ENCODE results near the gene CNOT6. TPM values are rescaled to one million over a fixed set of nuclear protein-coding genes. Genes with fewer than 3 reads are reported as not detected.

The CNOT6 gene
- total RNA-seq, 4 donors from 2014 or later, result 14.6 to 20.0 (median 19.3) TPM

DNA sequence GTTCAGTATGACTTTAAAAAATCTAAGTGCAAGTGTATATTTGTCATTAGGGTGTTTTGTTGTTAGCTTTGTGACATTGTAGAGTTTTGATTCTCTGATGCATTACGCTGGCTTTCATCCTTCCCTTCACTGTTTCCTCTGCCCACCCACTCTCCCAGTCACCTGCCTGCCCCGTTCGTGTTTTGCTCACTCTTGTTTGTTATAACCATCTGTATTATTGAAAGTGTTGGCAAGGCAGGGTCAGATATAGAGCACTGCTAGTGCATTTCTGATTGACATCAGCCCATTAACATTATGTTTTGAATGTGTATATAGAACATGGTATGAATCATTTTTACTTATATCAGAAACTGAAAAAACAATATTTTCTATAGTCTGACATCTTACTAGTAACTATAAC is 69.8 kb downstream of the CNOT6 start:
- no peak for TF ChIP-seq POLR2A (IDR thresholded peaks at IDR 0.05)
- no peak for TF ChIP-seq POLR2AphosphoS5 (IDR thresholded peaks at IDR 0.05)
- TF ChIP-seq CTCF (IDR thresholded peaks at IDR 0.05), result no peak
- TF ChIP-seq EP300 (IDR thresholded peaks at IDR 0.05; ENCODE audit: low read depth), result no peak
- in situ Hi-C loops (cut with MboI; ENCODE audit: low pct_ligation_motif_present in 1 of 4, low pct_unique_long_range_greater_than_20kb in 1 of 4, low sequenced_read_pairs in 3 of 4) (no loop called here), intact Hi-C loops (cut with DNase I; ENCODE audit: low total_unique reads) (no loop called here)
- H3K9me3 ChIP-seq, result no peaks in the 10 kb centered on the region
- H3K27me3 ChIP-seq, result no peaks in the 10 kb centered on the region
- H3K27ac ChIP-seq, result no peak overlapping the region
- DNase-seq, result no peak
- no peaks in the 10 kb centered on the region for H3K4me1 ChIP-seq
- WGBS, 2 donors (ENCODE audit: low coverage in 1 of 2), result 82 to 85% methylated on average over 3 of the region's 3 CpGs
- H3K4me3 ChIP-seq, result no peak overlapping the region
- H3K36me3 ChIP-seq, result peaks cover 0 to 31% (median 12%) of the 10 kb centered on the region in 4 donors

GRCh38 chr5:180568914-180569313 is 74.7 kb downstream of the CNOT6 start:
- H3K27ac ChIP-seq, result no peak overlapping the region
- TF ChIP-seq POLR2A (IDR thresholded peaks at IDR 0.05), result no peak
- no peak for TF ChIP-seq EP300 (IDR thresholded peaks at IDR 0.05; ENCODE audit: low read depth)
- TF ChIP-seq CTCF (IDR thresholded peaks at IDR 0.05), result no peak
- TF ChIP-seq POLR2AphosphoS5 (IDR thresholded peaks at IDR 0.05), result no peak
- H3K4me3 ChIP-seq, result no peak overlapping the region
- in situ Hi-C loops (cut with MboI; ENCODE audit: low pct_ligation_motif_present in 1 of 4, low pct_unique_long_range_greater_than_20kb in 1 of 4, low sequenced_read_pairs in 3 of 4), result no loop called here
- no peaks in the 10 kb centered on the region for H3K9me3 ChIP-seq
- 81 to 84% methylated on average over 8 of the region's 8 CpGs for WGBS, 2 donors (ENCODE audit: low coverage in 1 of 2)
- intact Hi-C loops (cut with DNase I; ENCODE audit: low total_unique reads), result no loop called here
- peaks cover 0 to 56% (median 24%) of the 10 kb centered on the region in 4 donors for H3K36me3 ChIP-seq
- H3K27me3 ChIP-seq, result no peaks in the 10 kb centered on the region
- DNase-seq, result no peak
- H3K4me1 ChIP-seq, result no peaks in the 10 kb centered on the region

- Histone ChIP-seq H3K9me3 (no peaks in the 10 kb centered on the region), H3K4me1 (no peaks in the 10 kb centered on the region), H3K4me3 (no peak overlapping the region), H3K36me3 (peaks cover 0 to 28% (median 12%) of the 10 kb centered on the region in 4 donors), H3K27ac (no peak overlapping the region), H3K27me3 (no peaks in the 10 kb centered on the region)
- DNase-seq, result no peak
- WGBS, 2 donors (ENCODE audit: low coverage in 1 of 2), result 86 to 100% methylated on average over 2 of the region's 2 CpGs
- TF ChIP-seq CTCF (IDR thresholded peaks at IDR 0.05) (no peak), POLR2AphosphoS5 (IDR thresholded peaks at IDR 0.05) (no peak), POLR2A (IDR thresholded peaks at IDR 0.05) (no peak), EP300 (IDR thresholded peaks at IDR 0.05; ENCODE audit: low read depth) (no peak)
- in situ Hi-C loops (cut with MboI; ENCODE audit: low pct_ligation_motif_present in 1 of 4, low pct_unique_long_range_greater_than_20kb in 1 of 4, low sequenced_read_pairs in 3 of 4), result no loop called here
- intact Hi-C loops (cut with DNase I; ENCODE audit: low total_unique reads), result no loop called here
Measured at GRCh38 chr5:180575571-180575970, 81.4 kb downstream of the CNOT6 start.

DNA sequence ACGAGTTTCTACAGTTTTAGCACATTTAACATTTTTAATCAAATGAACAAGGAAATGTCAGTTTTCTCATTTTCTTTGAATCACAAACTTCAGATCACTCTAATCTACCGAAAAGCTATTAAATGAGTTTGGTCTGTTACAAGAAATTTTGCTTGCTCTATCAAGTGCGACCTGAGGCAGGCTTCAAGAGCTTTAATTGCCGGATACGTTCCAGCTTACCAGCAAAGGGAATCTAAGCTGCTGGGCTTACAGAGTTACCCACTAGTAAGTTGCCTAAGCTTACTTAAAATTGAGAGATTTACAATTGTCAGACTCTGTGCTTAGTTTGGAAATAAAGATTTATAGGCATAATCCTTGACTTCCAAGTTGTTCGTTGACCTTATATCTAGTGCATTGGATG is 86.5 kb downstream of the CNOT6 start:
- intact Hi-C loops (cut with DNase I; ENCODE audit: low total_unique reads) (no loop called here), in situ Hi-C loops (cut with MboI; ENCODE audit: low pct_ligation_motif_present in 1 of 4, low pct_unique_long_range_greater_than_20kb in 1 of 4, low sequenced_read_pairs in 3 of 4) (no loop called here)
- Histone ChIP-seq H3K27me3 (no peaks in the 10 kb centered on the region), H3K9me3 (no peaks in the 10 kb centered on the region), H3K4me3 (no peak overlapping the region), H3K36me3 (peaks cover 0 to 4% (median 0%) of the 10 kb centered on the region in 4 donors), H3K4me1 (no peaks in the 10 kb centered on the region), H3K27ac (no peak overlapping the region)
- DNase-seq, result no peak
- no peak for TF ChIP-seq POLR2A (IDR thresholded peaks at IDR 0.05)
- TF ChIP-seq EP300 (IDR thresholded peaks at IDR 0.05; ENCODE audit: low read depth), result no peak
- TF ChIP-seq CTCF (IDR thresholded peaks at IDR 0.05), result no peak
- no peak for TF ChIP-seq POLR2AphosphoS5 (IDR thresholded peaks at IDR 0.05)
- 72 to 77% methylated on average over 5 to 6 of the region's 6 CpGs for WGBS, 2 donors (ENCODE audit: low coverage in 1 of 2)

Data from transverse colon (tissue), 4 donors.